Measurements from ENCODE around the gene EGR1.
"Not testable (repeated sequence)": the region's sequence is repeated elsewhere in the genome, so short reads cannot be mapped to it uniquely, and the experiment has no call there.

EGR1 gene

DNA sequence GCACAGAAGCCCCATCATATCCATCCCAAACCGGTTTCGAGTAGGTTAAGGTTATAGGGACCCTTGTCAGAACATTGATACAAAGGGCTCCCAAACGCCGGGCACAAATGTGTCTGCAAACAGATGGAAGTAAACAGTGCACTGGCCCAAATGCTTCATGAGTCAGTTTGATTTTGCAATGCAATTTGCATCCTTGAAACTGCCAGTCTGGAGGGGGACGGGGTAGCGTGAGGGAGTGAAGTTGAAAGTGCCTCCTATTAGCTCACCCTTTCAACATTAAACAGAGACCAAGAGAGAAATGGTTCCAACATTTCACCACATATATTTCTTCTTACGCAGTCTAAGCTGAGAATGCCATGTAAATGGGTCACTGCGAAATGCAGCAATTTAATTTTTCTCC is 42.2 kb downstream of the EGR1 start:
- not testable (repeated sequence) for DNase-seq (ENCODE audit: low spot score)

DNA sequence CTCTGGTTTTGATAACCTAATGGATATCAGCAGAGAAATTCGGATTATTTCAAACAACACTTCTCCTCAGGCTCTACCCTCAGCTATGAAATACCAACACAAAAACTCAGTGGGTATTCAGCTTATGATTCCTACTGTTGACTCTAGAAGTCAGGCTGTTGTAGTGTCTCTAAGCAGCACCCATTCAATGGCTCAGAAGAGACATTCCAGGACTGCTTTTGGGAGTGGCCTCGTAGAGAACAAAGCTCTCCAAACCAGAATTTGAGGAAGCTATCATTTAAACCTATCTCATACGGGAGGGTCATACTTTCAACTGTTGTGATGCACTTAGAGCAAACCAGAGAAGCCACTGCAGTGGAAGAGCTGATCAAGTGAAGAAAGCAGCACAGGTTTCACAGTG is 43.7 kb downstream of the EGR1 start:
- DNase-seq (ENCODE audit: low spot score), result no peak

DNA sequence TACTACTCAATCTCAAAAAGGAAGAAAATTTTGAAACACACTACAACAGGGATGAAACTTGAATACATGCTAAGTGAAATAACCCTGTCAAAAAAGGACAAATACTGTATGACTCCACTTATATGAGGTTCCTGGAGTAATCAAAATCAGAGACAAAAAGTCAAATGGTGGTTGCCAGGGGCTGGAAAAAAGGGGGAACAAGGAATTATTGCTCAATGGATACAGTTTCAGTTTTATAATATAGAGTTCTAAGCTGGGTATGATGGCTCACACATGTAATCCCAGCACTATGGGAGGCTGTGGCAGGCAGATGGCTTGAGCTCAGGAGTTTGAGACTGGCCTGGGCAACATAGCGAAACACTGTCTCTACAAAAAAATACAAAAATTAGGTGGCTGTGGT is 48.7 kb downstream of the EGR1 start:
- DNase-seq (ENCODE audit: low spot score), result no peak

DNA sequence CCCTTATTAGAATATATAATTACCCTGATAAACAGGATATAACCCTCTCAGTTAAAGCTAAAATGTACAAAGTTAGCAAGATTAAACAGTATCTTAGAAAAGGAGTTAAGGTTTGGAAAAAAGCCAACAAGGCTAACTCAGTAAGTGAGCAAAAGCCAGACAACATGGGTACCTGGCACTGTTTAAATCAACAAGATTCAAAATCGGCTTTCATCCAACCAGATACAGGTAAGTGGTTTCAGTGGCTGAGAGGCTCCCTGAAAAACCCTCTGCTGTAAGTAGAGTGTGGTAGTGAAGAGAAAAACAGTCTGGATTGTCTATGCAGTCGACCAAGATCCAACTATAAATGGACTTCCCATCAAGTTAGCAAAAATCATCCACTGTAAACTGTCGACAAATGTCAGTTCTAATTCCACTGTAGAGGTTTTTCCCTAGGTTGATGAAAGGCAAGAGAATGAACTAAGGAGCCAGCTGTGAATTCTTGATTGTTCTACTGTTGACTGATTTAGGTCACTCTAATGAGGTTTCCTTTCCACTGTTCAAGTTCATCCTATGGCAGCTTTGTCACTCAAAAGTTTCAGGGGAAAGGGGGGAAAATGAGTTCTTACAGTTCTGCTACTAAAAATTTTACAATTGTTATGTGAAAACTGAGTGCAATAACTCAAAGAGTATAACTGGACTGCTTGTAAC is 50.4 kb downstream of the EGR1 start:
- DNase-seq (ENCODE audit: low spot score), result no peak

DNA sequence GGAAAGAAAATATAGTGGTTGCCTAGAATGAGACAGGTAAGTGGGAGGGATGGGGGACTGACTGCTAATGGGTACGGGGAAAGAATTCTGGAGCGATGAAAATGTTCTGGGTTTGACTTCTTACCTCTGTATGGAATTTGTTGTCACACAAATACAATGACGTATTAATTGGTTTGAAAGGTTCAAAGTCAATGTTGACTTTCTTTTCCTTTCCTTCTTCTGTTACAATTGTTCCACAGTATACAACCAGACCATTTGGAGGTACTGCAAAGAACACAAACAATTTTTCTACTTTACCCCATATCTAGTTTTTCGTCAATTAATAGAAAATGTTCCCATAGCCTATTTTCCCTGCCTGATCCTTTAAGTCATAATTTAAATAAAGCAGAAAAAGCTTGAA is 52.2 kb downstream of the EGR1 start:
- no peak for DNase-seq (ENCODE audit: low spot score)
